PC-9 (cell line): Measurements from ENCODE around the gene LIN9.

Experiments
- EZH2 ChIP-seq: fragments of 200-600 bp; sonication (generic); IDR thresholded peaks from 2 replicates; pipeline ENCODE4 v1.8.0; 2017; ENCODE audit warnings: antibody characterized with exemption, low read depth
- TF ChIP-seq, protein P1 (sequence below): fragments of 200-600 bp; sonication (generic); conservative IDR thresholded peaks from 2 replicates; pipeline ENCODE4 v1.6.1; 2017; ENCODE audit warnings: mixed run types, antibody characterized with exemption, mild to moderate bottlenecking, moderate library complexity

DNA sequence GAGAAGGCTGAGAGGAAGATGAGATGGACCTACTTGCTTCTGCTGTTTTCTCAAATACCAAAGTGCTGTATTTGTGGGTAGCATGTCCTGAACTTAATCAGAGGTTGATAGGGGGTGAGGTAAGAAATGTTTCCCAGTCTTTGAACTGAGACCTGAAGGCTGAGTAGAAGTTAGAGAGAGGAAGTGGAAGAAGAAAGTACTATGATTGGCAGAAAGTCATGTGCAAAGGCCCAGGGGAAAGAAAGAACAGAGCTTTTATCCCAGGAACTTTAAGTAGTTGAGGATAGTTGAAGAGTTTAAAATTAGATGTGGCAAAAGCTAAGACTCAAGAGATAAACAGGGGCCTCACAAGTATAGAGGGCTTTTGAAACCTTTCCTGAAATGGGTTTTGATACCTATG is 15.5 kb upstream of the LIN9 start:
- TF ChIP-seq, protein P1, sequence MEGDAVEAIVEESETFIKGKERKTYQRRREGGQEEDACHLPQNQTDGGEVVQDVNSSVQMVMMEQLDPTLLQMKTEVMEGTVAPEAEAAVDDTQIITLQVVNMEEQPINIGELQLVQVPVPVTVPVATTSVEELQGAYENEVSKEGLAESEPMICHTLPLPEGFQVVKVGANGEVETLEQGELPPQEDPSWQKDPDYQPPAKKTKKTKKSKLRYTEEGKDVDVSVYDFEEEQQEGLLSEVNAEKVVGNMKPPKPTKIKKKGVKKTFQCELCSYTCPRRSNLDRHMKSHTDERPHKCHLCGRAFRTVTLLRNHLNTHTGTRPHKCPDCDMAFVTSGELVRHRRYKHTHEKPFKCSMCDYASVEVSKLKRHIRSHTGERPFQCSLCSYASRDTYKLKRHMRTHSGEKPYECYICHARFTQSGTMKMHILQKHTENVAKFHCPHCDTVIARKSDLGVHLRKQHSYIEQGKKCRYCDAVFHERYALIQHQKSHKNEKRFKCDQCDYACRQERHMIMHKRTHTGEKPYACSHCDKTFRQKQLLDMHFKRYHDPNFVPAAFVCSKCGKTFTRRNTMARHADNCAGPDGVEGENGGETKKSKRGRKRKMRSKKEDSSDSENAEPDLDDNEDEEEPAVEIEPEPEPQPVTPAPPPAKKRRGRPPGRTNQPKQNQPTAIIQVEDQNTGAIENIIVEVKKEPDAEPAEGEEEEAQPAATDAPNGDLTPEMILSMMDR: no peak
- TF ChIP-seq EZH2: no peak
